ENCODE results near the gene JAZF1. TPM values are rescaled to one million over a fixed set of nuclear protein-coding genes. Genes with fewer than 3 reads are reported as not detected.

The JAZF1 gene
- total and polyA plus RNA-seq, 2 of the 4 experiments (the other 2 are of a cell fraction) = 8.4 to 10.5 TPM

GRCh38 chr7:28008171-28008570, 172.4 kb downstream of the JAZF1 start:
- H2AK9ac ChIP-seq (replicated peaks; ENCODE audit: low read depth, low read length, poor library complexity) = no peak overlapping the region
- POLR2A ChIA-PET (ENCODE audit: unreplicated experiment) = no interaction called here
- intact Hi-C loops (cut with micrococcal nuclease) = no loop called here

More at GRCh38 chr7:28008171-28008570, 172.4 kb downstream of the JAZF1 start:
- no peak overlapping the region for H3K14ac ChIP-seq (replicated peaks; ENCODE audit: low read depth, low read length)
- H3K27ac ChIP-seq (ENCODE audit: insufficient read depth, low read length) = no peak overlapping the region
- H3K9me3 ChIP-seq (ENCODE audit: control insufficient read depth, insufficient read depth, low read length) = no peaks in the 10 kb centered on the region
- H3K9me1 ChIP-seq (ENCODE audit: insufficient read depth, low read length) = 0 out of 2 replicates have a peak, but pooled peaks cover 3% of the 10 kb centered on the region
- H3K9ac ChIP-seq (ENCODE audit: low read depth, low read length) = no peak overlapping the region
- no peak overlapping the region for H4K8ac ChIP-seq (ENCODE audit: low read depth in 2 of 2, low read length in 2 of 2)
- no CpG with 5 or more reads among the region's 3 CpGs for WGBS, 2 experiments (ENCODE audit: extremely low coverage in 2 of 2, insufficient read length in 1 of 2)
- H2BK15ac ChIP-seq (ENCODE audit: low read depth, low read length) = no peak overlapping the region
- no peaks in the 10 kb centered on the region for H3K27me3 ChIP-seq (ENCODE audit: control insufficient read depth, insufficient read depth, low read length)
- H3K4ac ChIP-seq (ENCODE audit: low read depth, low read length) = no peak overlapping the region
- peaks cover 5 to 44% of the 10 kb centered on the region in 2 experiments for H3K79me1 ChIP-seq (ENCODE audit: low read depth in 1 of 2, low read length in 2 of 2)
- H3K4me2 ChIP-seq (ENCODE audit: low read depth, low read length) = no peak overlapping the region
- H3K4me1 ChIP-seq (ENCODE audit: control insufficient read depth, insufficient read depth, low read length) = peaks cover 3% of the 10 kb centered on the region; the same call in 1 of the 2 replicates
- H4K5ac ChIP-seq (ENCODE audit: low read depth, low read length) = no peak overlapping the region
- ATAC-seq (ENCODE audit: low read depth) = no peak
- H3K23ac ChIP-seq (ENCODE audit: low read depth, low read length) = no peak overlapping the region
- BruUV-seq (replicated peaks) = no TSS peak
- no peak overlapping the region for H2AK5ac ChIP-seq (ENCODE audit: low read depth, low read length)
- no peak for DNase-seq
- peaks cover 3% of the 10 kb centered on the region; the same call in 1 of the 2 replicates for H4K20me1 ChIP-seq (ENCODE audit: insufficient read depth, low read length)
- no peak overlapping the region for H2BK120ac ChIP-seq (ENCODE audit: low read depth, low read length)
- H2BK20ac ChIP-seq (ENCODE audit: low read depth, low read length) = no peak overlapping the region
- H3K36me3 ChIP-seq (ENCODE audit: control insufficient read depth, insufficient read depth, low read length) = no peaks in the 10 kb centered on the region
- CTCF ChIA-PET = no interaction called here
- H3K4me3 ChIP-seq (ENCODE audit: insufficient read depth, low read depth, low read length) = no peak overlapping the region
- H3K56ac ChIP-seq (ENCODE audit: extremely low read depth, insufficient read depth, low read length) = no peak overlapping the region
- in situ Hi-C loops (cut with MboI; ENCODE audit: low sequenced_read_pairs) (loop anchor here (25.0 kb wide), 1 partner anchor 221 kb away; no protein-coding TSS in a partner anchor), dilution Hi-C loops (cut with HindIII; ENCODE audit: low sequenced_read_pairs, unreplicated experiment) (no loop called here)
- no peak overlapping the region for H2BK5ac ChIP-seq (ENCODE audit: low read depth, low read length, poor library complexity, severe bottlenecking)
- H4K91ac ChIP-seq (ENCODE audit: insufficient read depth, low read depth, low read length) = no peak overlapping the region
- H3K18ac ChIP-seq (ENCODE audit: low read depth, low read length) = no peak overlapping the region
- H2AFZ ChIP-seq (replicated peaks; ENCODE audit: low read length, poor library complexity) = no peak overlapping the region
- TF ChIP-seq ELK1 (IDR thresholded peaks at IDR 0.05; ENCODE audit: borderline replicate concordance, low read depth, low read length) (no peak), RFX5 (IDR thresholded peaks at IDR 0.05; ENCODE audit: low read depth, low read length) (no peak), MAFK (IDR thresholded peaks at IDR 0.05; ENCODE audit: low read depth, low read length) (no peak), NFE2L2 (IDR thresholded peaks at IDR 0.05; ENCODE audit: low read depth, low read length) (no peak), BHLHE40 (IDR thresholded peaks at IDR 0.05; ENCODE audit: low read depth, low read length) (no peak), POLR2A (IDR thresholded peaks at IDR 0.05; ENCODE audit: low read depth, low read length) (no peak), MXI1 (IDR thresholded peaks at IDR 0.05; ENCODE audit: borderline replicate concordance, low read depth, low read length) (no peak), MAZ (IDR thresholded peaks at IDR 0.05; ENCODE audit: borderline replicate concordance, low read depth, low read length) (no peak)

All from IMR-90 (cell line).